AG04449 (cell line): ENCODE data around the gene OR10A3.

Experiments used
- CTCF ChIA-PET: fragments of 350-600 bp; formaldehyde crosslinking; extraction: SDS; loops from one replicate; lab custom pipeline; 2021; ENCODE audit warnings: antibody characterized with exemption; lab: Yijun Ruan, JAX
- POLR2A ChIA-PET: fragments of 400-600, 350-600 bp; formaldehyde crosslinking; extraction: SDS; loops from one replicate; lab custom pipeline; 2020; ENCODE audit warnings: antibody characterized with exemption, inconsistent platforms; lab: Yijun Ruan, JAX
- DNase-seq: peaks from one replicate; pipeline ENCODE4 v3.0.0-alpha.2; 2010; ENCODE audit warnings: low read depth, low spot score
- H3K4me3 ChIP-seq: 2 replicates; pipeline ENCODE4 v1.5.1; 2011; ENCODE audit warnings: low read depth, mild to moderate bottlenecking, control low read depth, low read length
- CTCF ChIP-seq: IDR thresholded peaks from one replicate; pipeline ENCODE4 v1.5.1; 2011; ENCODE audit warnings: mild to moderate bottlenecking, moderate library complexity, low read length, control low read depth, inconsistent platforms; ENCODE audit not compliant: insufficient read depth; ENCODE audit errors: missing control alignments

OR10A3 gene

GRCh38 chr11:7977232-7977917 is 35.9 kb upstream of the OR10A3 start:
- H3K4me3 ChIP-seq, result no peak overlapping the region
- POLR2A ChIA-PET, result interaction anchor here (1.0 to 2.1 kb wide), 5 partner anchors 9 to 400 kb away, joined by 3 to 17 read pairs (median 8); partner anchors contain the start of genes EIF3F and NLRP10
- DNase-seq, result peak; percentile 87
- no peak for TF ChIP-seq CTCF
- CTCF ChIA-PET, result interaction anchor here (1.3 to 11.9 kb wide), 8 partner anchors 9 to 879 kb away, joined by 3 to 298 read pairs (median 14); partner anchors contain the start of genes EIF3F and NLRP10

- TF ChIP-seq CTCF, result no peak
- ChIA-PET POLR2A (interaction anchor here (1.3 kb wide), 1 partner anchor 9 kb away, joined by 9 read pairs; the partner anchor contains the start of gene NLRP10), CTCF (interaction anchor here (1.1 to 4.7 kb wide), 5 partner anchors 10 to 82 kb away, joined by 3 to 28 read pairs (median 18); partner anchors contain the start of genes EIF3F and NLRP10)
- no peak for DNase-seq
- H3K4me3 ChIP-seq, result no peak overlapping the region
Measured at GRCh38 chr11:7974668-7975067, 33.2 kb upstream of the OR10A3 start.

- ChIA-PET POLR2A (no interaction called here), CTCF (interaction anchor here (0.9 to 3.6 kb wide), 2 partner anchors 13 to 68 kb away, joined by 3 to 28 read pairs; partner anchors contain the start of gene EIF3F)
- TF ChIP-seq CTCF, result no peak
- no peak for DNase-seq
- no peak overlapping the region for H3K4me3 ChIP-seq
Measured at GRCh38 chr11:7973011-7973410, 31.5 kb upstream of the OR10A3 start.

- DNase-seq, result no peak
- ChIA-PET CTCF (no interaction called here), POLR2A (no interaction called here)
- no peak overlapping the region for H3K4me3 ChIP-seq
- no peak for TF ChIP-seq CTCF
Measured at GRCh38 chr11:7971846-7972245, 30.3 kb upstream of the OR10A3 start.

GRCh38 chr11:7969756-7970646 is 28.5 kb upstream of the OR10A3 start:
- H3K4me3 ChIP-seq, result no peak overlapping the region
- no peak for TF ChIP-seq CTCF
- peak; percentile 42 for DNase-seq
- ChIA-PET POLR2A (no interaction called here), CTCF (interaction anchor here (1.1 to 3.9 kb wide), 3 partner anchors 16 to 123 kb away, joined by 3 to 17 read pairs (median 13); partner anchors contain the start of gene EIF3F)
